T-helper 2 cell treated with Interferon-gamma antibody and Interleukin-4, amounts not matched to agents 5 μg/mL and 100 μg/mL, for 36 hours (primary cell): ENCODE results near the gene IL12RB1.
"Not testable (repeated sequence)": the region's sequence is repeated elsewhere in the genome, so short reads cannot be mapped to it uniquely, and the experiment has no call there.

Experiments
- DNase-seq: peaks from one replicate; pipeline ENCODE4 v3.0.0; 2021; ENCODE audit warnings: low spot score
- H3K27ac Mint-ChIP-seq: one replicate; pipeline ENCODE4 v1.8.0; 2021; ENCODE audit warnings: mild to moderate bottlenecking, mixed read lengths
- H3K27me3 Mint-ChIP-seq: one replicate; pipeline ENCODE4 v1.8.0; 2021; ENCODE audit warnings: low read depth, mixed read lengths
- H3K36me3 Mint-ChIP-seq: one replicate; pipeline ENCODE4 v1.8.0; 2021; ENCODE audit warnings: low read depth, mixed read lengths
- H3K4me1 Mint-ChIP-seq: one replicate; pipeline ENCODE4 v1.8.0; 2021; ENCODE audit warnings: low read depth, mixed read lengths
- H3K4me3 Mint-ChIP-seq: one replicate; pipeline ENCODE4 v1.8.0; 2022; ENCODE audit warnings: mild to moderate bottlenecking, moderate library complexity, mixed read lengths
- H3K9me3 Mint-ChIP-seq: one replicate; pipeline ENCODE4 v1.8.0; 2021; ENCODE audit warnings: mixed read lengths

Gene IL12RB1

GRCh38 chr19:18032102-18032501 lies 54.6 kb downstream of the IL12RB1 start:
- not testable (repeated sequence) for DNase-seq, H3K27me3 Mint-ChIP-seq, H3K4me3 Mint-ChIP-seq, H3K9me3 Mint-ChIP-seq, H3K27ac Mint-ChIP-seq, H3K36me3 Mint-ChIP-seq
- H3K4me1 Mint-ChIP-seq: peaks cover 12% of the 10 kb centered on the region

GRCh38 chr19:18031401-18031800 lies 55.3 kb downstream of the IL12RB1 start:
- H3K27me3 Mint-ChIP-seq, DNase-seq, H3K9me3 Mint-ChIP-seq, H3K4me3 Mint-ChIP-seq, H3K27ac Mint-ChIP-seq, H3K36me3 Mint-ChIP-seq: not testable (repeated sequence)
- peaks cover 12% of the 10 kb centered on the region for H3K4me1 Mint-ChIP-seq

GRCh38 chr19:18029617-18030338 lies 57.0 kb downstream of the IL12RB1 start:
- no peak for DNase-seq
- Mint-ChIP-seq H3K9me3 (no peaks in the 10 kb centered on the region), H3K27me3 (no peaks in the 10 kb centered on the region), H3K36me3 (no peaks in the 10 kb centered on the region), H3K4me3 (no peak overlapping the region), H3K27ac (no peak overlapping the region), H3K4me1 (peaks cover 12% of the 10 kb centered on the region)

- Mint-ChIP-seq H3K4me1 (peaks cover 32% of the 10 kb centered on the region), H3K9me3 (no peaks in the 10 kb centered on the region), H3K36me3 (peaks cover 2% of the 10 kb centered on the region), H3K27me3 (no peaks in the 10 kb centered on the region), H3K27ac (no peak overlapping the region), H3K4me3 (no peak overlapping the region)
- DNase-seq: no peak
Observed at GRCh38 chr19:18027151-18027550, 59.6 kb downstream of the IL12RB1 start.

- Mint-ChIP-seq H3K4me3 (peak overlapping the region; percentile 62), H3K9me3 (no peaks in the 10 kb centered on the region), H3K27me3 (no peaks in the 10 kb centered on the region), H3K36me3 (peaks cover 3% of the 10 kb centered on the region), H3K27ac (peak overlapping the region; percentile 88), H3K4me1 (peaks cover 46% of the 10 kb centered on the region)
- peak; percentile 33 for DNase-seq
Observed at GRCh38 chr19:18023622-18024251, 63.0 kb downstream of the IL12RB1 start.

- DNase-seq: peak; percentile 66
- no peaks in the 10 kb centered on the region for H3K9me3 Mint-ChIP-seq
- peak overlapping the region; percentile 84 for H3K4me3 Mint-ChIP-seq
- H3K27me3 Mint-ChIP-seq: no peaks in the 10 kb centered on the region
- H3K4me1 Mint-ChIP-seq: peaks cover 49% of the 10 kb centered on the region
- peak overlapping the region; percentile 96 for H3K27ac Mint-ChIP-seq
- peaks cover 3% of the 10 kb centered on the region for H3K36me3 Mint-ChIP-seq
Observed at GRCh38 chr19:18021121-18021755, 65.5 kb downstream of the IL12RB1 start.

DNA sequence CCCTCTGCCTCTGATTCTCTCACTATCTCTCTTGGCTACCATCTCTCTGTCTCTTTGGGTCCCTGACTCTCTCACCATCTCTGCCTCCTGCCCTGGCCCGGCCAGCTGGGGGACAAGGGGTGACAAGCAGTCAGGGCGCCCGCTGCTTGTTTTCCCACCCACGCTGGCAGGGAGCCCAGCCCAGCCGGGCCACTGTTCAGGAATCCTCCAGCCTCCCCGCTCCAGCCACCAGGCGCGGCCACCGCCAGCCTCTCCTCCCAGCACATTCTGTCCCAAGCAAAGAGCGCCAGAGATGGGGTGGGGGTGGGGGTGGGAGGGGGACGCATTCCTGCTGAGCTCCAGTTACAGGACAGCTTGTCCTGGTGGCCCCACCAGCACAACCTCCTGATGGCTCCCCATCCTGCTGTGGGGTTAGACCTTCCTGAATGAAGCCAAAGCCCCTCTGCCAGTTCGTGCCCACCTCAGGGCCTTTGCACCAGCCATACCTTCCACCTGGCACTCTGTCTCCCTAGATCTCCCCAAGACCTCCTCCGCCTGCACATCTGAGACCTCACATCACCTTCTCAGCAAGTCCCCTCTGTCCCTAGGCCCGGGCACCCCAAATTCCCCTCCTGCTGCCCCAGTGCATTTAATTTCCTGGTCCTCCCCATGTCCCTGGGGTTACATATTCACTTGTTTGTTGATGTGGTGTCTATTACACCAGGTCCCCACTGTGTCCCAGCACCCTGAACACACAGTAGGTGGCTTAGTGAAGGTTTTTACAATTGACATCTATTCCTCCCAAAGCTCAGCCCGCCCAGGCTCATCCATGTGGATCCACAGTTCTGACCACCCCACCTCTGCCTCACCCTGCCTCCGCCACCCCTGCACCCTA lies 66.3 kb downstream of the IL12RB1 start:
- DNase-seq: no peak
- peaks cover 7% of the 10 kb centered on the region for H3K36me3 Mint-ChIP-seq
- H3K4me3 Mint-ChIP-seq: no peak overlapping the region
- no peaks in the 10 kb centered on the region for H3K9me3 Mint-ChIP-seq
- peaks cover 51% of the 10 kb centered on the region for H3K4me1 Mint-ChIP-seq
- peak overlapping the region; percentile 96 for H3K27ac Mint-ChIP-seq
- no peaks in the 10 kb centered on the region for H3K27me3 Mint-ChIP-seq

DNA sequence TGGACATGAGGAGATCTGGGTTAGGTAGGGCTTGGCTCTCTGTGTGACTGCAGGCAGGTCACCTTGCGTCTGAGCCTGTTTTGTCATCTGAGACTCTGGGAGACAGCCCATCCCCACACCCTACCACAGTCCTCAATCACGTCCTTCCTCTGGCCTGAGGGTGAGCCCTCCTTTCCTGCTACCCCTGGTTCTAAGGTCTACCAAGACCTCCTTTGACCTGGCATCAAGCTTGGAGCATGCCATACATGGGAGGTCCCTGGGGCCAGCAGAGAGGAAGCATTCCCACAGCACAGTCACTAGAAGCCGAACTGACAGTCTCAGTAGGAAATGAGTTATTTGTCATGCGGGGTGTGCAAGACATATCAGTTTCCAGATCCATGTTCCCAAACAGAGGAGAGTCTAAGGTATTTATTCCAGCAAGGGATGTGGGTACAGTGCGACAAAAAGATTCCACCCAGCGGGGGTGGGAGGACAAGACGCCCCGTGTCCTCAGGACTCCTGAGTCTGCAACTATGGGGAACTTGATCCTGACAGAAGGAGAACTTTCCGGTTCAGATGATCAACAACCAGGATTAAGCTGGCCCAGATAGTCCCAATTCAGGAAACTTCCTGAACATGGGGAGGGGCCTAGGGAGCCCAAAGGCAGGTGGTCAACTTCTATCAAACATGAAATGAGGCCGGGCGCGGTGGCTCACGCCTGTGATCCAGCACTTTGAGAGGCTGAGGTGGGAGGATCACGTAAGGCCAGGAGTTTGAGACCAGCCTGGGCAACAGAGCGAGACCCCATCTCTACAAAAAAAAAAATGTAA lies 69.3 kb downstream of the IL12RB1 start:
- Mint-ChIP-seq H3K9me3 (no peaks in the 10 kb centered on the region), H3K27ac (no peak overlapping the region), H3K27me3 (no peaks in the 10 kb centered on the region), H3K36me3 (peaks cover 29% of the 10 kb centered on the region), H3K4me3 (no peak overlapping the region), H3K4me1 (peaks cover 57% of the 10 kb centered on the region)
- DNase-seq: no peak

DNA sequence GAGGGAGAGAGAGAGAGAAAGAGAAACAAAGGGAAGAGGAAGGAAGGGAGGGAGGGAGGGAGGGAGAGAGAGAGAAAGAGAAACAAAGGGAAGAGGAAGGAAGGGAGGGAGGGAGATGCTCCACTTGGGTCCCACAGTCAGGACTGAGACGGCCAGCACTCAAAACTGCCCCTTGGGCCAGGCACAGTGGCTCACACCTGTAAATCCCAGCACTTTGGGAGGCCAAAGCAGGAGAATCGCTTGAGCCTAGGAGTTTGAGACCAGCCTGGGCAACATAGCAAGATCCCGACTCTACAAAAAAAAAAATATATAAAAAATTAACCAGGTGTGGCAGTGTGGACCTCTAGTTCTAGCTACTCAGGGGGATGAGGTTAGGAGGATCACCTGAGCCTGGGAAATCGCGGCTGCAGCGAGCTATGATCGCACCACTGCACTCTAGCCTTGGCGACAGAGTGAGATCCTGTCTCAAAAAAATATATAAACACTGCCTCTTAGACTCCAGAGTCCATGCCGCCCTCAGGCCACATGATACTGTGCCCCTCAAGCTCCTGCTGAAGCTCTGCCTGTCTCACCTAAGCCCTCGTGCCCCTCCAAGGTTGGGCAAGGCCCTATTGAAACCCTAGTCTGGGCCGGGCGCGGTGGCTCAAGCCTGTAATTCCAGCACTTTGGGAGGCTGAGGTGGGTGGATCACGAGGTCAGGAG lies 70.4 kb downstream of the IL12RB1 start:
- H3K36me3 Mint-ChIP-seq: peaks cover 26% of the 10 kb centered on the region
- no peaks in the 10 kb centered on the region for H3K9me3 Mint-ChIP-seq
- DNase-seq: no peak
- H3K27ac Mint-ChIP-seq: no peak overlapping the region
- H3K4me3 Mint-ChIP-seq: no peak overlapping the region
- H3K27me3 Mint-ChIP-seq: no peaks in the 10 kb centered on the region
- H3K4me1 Mint-ChIP-seq: peaks cover 47% of the 10 kb centered on the region

- Mint-ChIP-seq H3K36me3 (peaks cover 38% of the 10 kb centered on the region), H3K4me3 (peak overlapping the region; percentile 70), H3K27ac (peak overlapping the region; percentile 88), H3K9me3 (no peaks in the 10 kb centered on the region), H3K27me3 (no peaks in the 10 kb centered on the region), H3K4me1 (peaks cover 42% of the 10 kb centered on the region)
- no peak for DNase-seq
Observed at GRCh38 chr19:18014197-18014596, 72.5 kb downstream of the IL12RB1 start.

- H3K27ac Mint-ChIP-seq: peak overlapping the region; percentile 88
- H3K36me3 Mint-ChIP-seq: peaks cover 46% of the 10 kb centered on the region
- DNase-seq: no peak
- H3K4me1 Mint-ChIP-seq: peaks cover 47% of the 10 kb centered on the region
- no peaks in the 10 kb centered on the region for H3K27me3 Mint-ChIP-seq
- no peaks in the 10 kb centered on the region for H3K9me3 Mint-ChIP-seq
- peak overlapping the region; percentile 70 for H3K4me3 Mint-ChIP-seq
Observed at GRCh38 chr19:18013210-18014111, 73.3 kb downstream of the IL12RB1 start.

DNA sequence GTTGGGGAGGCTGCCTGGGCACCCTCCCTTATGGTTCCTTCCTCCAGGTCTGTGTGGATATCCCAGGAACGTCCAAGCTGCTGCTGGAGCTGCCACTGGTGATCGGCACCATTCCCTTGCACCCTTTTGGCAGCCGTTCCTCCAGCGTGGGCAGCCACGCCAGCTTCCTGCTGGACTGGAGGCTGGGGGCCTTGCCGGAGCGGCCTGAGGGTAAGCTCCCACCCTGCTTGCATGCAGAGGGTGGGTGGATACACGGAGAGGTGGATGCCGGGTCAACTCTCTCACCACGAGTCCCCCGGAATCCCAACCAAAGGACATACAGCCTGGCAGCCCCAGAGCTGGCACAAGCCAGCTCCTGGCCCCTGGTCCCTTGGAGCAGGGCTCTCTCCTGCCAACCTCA lies 76.6 kb downstream of the IL12RB1 start:
- no peak for DNase-seq
- Mint-ChIP-seq H3K27me3 (no peaks in the 10 kb centered on the region), H3K4me1 (peaks cover 44% of the 10 kb centered on the region), H3K4me3 (no peak overlapping the region), H3K36me3 (peaks cover 45% of the 10 kb centered on the region), H3K27ac (no peak overlapping the region), H3K9me3 (no peaks in the 10 kb centered on the region)
